ENCODE data around the gene IL17RA.

GRCh38 chr22:17157714-17158113 is 72.9 kb downstream of the IL17RA start:
- TF ChIP-seq EP300 (IDR thresholded peaks at IDR 0.05), result no peak
- TF ChIP-seq POLR2A (IDR thresholded peaks at IDR 0.05), result no peak
- TF ChIP-seq CTCF (IDR thresholded peaks at IDR 0.05), result no peak

All from tibial nerve (tissue), 4 donors.